Adipocyte (in vitro differentiated cells): Measurements from ENCODE around the gene ARL16.

Experiments
- DNase-seq: peaks from one replicate; pipeline ENCODE4 v3.0.0-alpha.2; 2015; ENCODE audit warnings: low read depth
- H3K27me3 ChIP-seq: replicated peaks from 2 replicates; pipeline ENCODE4 v1.7.0; 2013; ENCODE audit warnings: mild to moderate bottlenecking, low read length, moderate library complexity; ENCODE audit not compliant: control insufficient read depth, insufficient read depth
- H3K36me3 ChIP-seq: 2 replicates; pipeline ENCODE4 v1.7.0; 2013; ENCODE audit warnings: low read length, mild to moderate bottlenecking, moderate library complexity; ENCODE audit not compliant: control insufficient read depth, insufficient read depth, severe bottlenecking
- H3K4me1 ChIP-seq: 2 replicates; pipeline ENCODE4 v1.7.0; 2013; ENCODE audit warnings: mild to moderate bottlenecking, low read length, moderate library complexity; ENCODE audit not compliant: control insufficient read depth, insufficient read depth
- H3K4me3 ChIP-seq: 2 replicates; pipeline ENCODE4 v1.7.0; 2013; ENCODE audit warnings: mild to moderate bottlenecking, low read length, moderate library complexity
- H3K9ac ChIP-seq: 2 replicates; pipeline ENCODE4 v1.7.0; 2013; ENCODE audit warnings: mild to moderate bottlenecking, low read length, moderate library complexity
- H3K9me3 ChIP-seq: 2 replicates; pipeline ENCODE4 v1.7.0; 2013; ENCODE audit warnings: mild to moderate bottlenecking, low read length, moderate library complexity; ENCODE audit not compliant: control insufficient read depth

ARL16 gene

GRCh38 chr17:81690066-81690465 lies 6.5 kb upstream of the ARL16 start:
- H3K9ac ChIP-seq: no peak overlapping the region
- no peak overlapping the region for H3K4me3 ChIP-seq
- no peak for DNase-seq
- H3K9me3 ChIP-seq: no peaks in the 10 kb centered on the region
- peaks cover 91% of the 10 kb centered on the region for H3K36me3 ChIP-seq
- H3K4me1 ChIP-seq: peaks cover 6% of the 10 kb centered on the region
- no peaks in the 10 kb centered on the region for H3K27me3 ChIP-seq

- Histone ChIP-seq H3K4me1 (peaks cover 13% of the 10 kb centered on the region), H3K9ac (no peak overlapping the region), H3K4me3 (no peak overlapping the region), H3K9me3 (no peaks in the 10 kb centered on the region), H3K36me3 (peaks cover 77% of the 10 kb centered on the region), H3K27me3 (no peaks in the 10 kb centered on the region)
- no peak for DNase-seq
Observed at GRCh38 chr17:81688616-81689015, 5.0 kb upstream of the ARL16 start.

- no peak for DNase-seq
- H3K4me3 ChIP-seq: no peak overlapping the region
- H3K9me3 ChIP-seq: no peaks in the 10 kb centered on the region
- no peaks in the 10 kb centered on the region for H3K27me3 ChIP-seq
- no peak overlapping the region for H3K9ac ChIP-seq
- peaks cover 14% of the 10 kb centered on the region for H3K4me1 ChIP-seq
- H3K36me3 ChIP-seq: peaks cover 71% of the 10 kb centered on the region
Observed at GRCh38 chr17:81687770-81688541, 4.4 kb upstream of the ARL16 start.

- Histone ChIP-seq H3K9me3 (no peaks in the 10 kb centered on the region), H3K36me3 (peaks cover 60% of the 10 kb centered on the region), H3K9ac (no peak overlapping the region), H3K4me1 (peaks cover 27% of the 10 kb centered on the region), H3K4me3 (no peak overlapping the region), H3K27me3 (no peaks in the 10 kb centered on the region)
- no peak for DNase-seq
Observed at GRCh38 chr17:81686614-81687013, 3.0 kb upstream of the ARL16 start.

- peak; percentile 64 for DNase-seq
- Histone ChIP-seq H3K4me1 (peaks cover 27% of the 10 kb centered on the region), H3K27me3 (no peaks in the 10 kb centered on the region), H3K9me3 (no peaks in the 10 kb centered on the region), H3K36me3 (peaks cover 45% of the 10 kb centered on the region), H3K9ac (peak overlapping the region; percentile 90), H3K4me3 (peak overlapping the region; percentile 89)
Observed at GRCh38 chr17:81685108-81685507, 1.5 kb upstream of the ARL16 start.

- Histone ChIP-seq H3K9ac (peak overlapping the region; percentile 90), H3K36me3 (peaks cover 38% of the 10 kb centered on the region), H3K27me3 (no peaks in the 10 kb centered on the region), H3K4me1 (peaks cover 27% of the 10 kb centered on the region), H3K4me3 (peak overlapping the region; percentile 89), H3K9me3 (no peaks in the 10 kb centered on the region)
- DNase-seq: peak; percentile 87
Observed at GRCh38 chr17:81684442-81684911, 880 bp upstream of the ARL16 start.

- H3K9me3 ChIP-seq: no peaks in the 10 kb centered on the region
- no peak for DNase-seq
- H3K36me3 ChIP-seq: peaks cover 26% of the 10 kb centered on the region
- H3K4me3 ChIP-seq: peak overlapping the region; percentile 89
- peak overlapping the region; percentile 96 for H3K9ac ChIP-seq
- peaks cover 27% of the 10 kb centered on the region for H3K4me1 ChIP-seq
- no peaks in the 10 kb centered on the region for H3K27me3 ChIP-seq
Observed at GRCh38 chr17:81683208-81683583, 401 bp downstream of the ARL16 start.

GRCh38 chr17:81682565-81683207 lies 911 bp downstream of the ARL16 start:
- peaks cover 20% of the 10 kb centered on the region for H3K36me3 ChIP-seq

GRCh38 chr17:81681672-81682071 lies 1.9 kb downstream of the ARL16 start:
- H3K4me1 ChIP-seq: peaks cover 33% of the 10 kb centered on the region
- no peak for DNase-seq

More at GRCh38 chr17:81682565-81683207, 911 bp downstream of the ARL16 start:
- Histone ChIP-seq H3K9me3 (no peaks in the 10 kb centered on the region), H3K27me3 (no peaks in the 10 kb centered on the region), H3K4me3 (peak overlapping the region; percentile 89), H3K9ac (peak overlapping the region; percentile 96), H3K4me1 (peaks cover 27% of the 10 kb centered on the region)
- peak; percentile 51 for DNase-seq

GRCh38 chr17:81680150-81680549 lies 3.4 kb downstream of the ARL16 start:
- H3K36me3 ChIP-seq: no peaks in the 10 kb centered on the region
- peak overlapping the region; percentile 36 for H3K9ac ChIP-seq
- peaks cover 31% of the 10 kb centered on the region for H3K4me1 ChIP-seq
- no peaks in the 10 kb centered on the region for H3K9me3 ChIP-seq
- no peak overlapping the region for H3K4me3 ChIP-seq
- H3K27me3 ChIP-seq: no peaks in the 10 kb centered on the region
- no peak for DNase-seq

More at GRCh38 chr17:81681672-81682071, 1.9 kb downstream of the ARL16 start:
- Histone ChIP-seq H3K9me3 (no peaks in the 10 kb centered on the region), H3K36me3 (peaks cover 10% of the 10 kb centered on the region), H3K4me3 (no peak overlapping the region), H3K27me3 (no peaks in the 10 kb centered on the region), H3K9ac (no peak overlapping the region)

- peaks cover 24% of the 10 kb centered on the region for H3K36me3 ChIP-seq
- H3K9me3 ChIP-seq: no peaks in the 10 kb centered on the region
- H3K27me3 ChIP-seq: no peaks in the 10 kb centered on the region
- H3K4me1 ChIP-seq: peaks cover 12% of the 10 kb centered on the region
- no peak for DNase-seq
- no peak overlapping the region for H3K4me3 ChIP-seq
- no peak overlapping the region for H3K9ac ChIP-seq
Observed at GRCh38 chr17:81676906-81677305, 6.7 kb downstream of the ARL16 start.
